B cell (primary cell): ENCODE results near the gene EEFSEC.

Experiments
- CTCF ChIP-seq: fragments of 200-600 bp; IDR thresholded peaks from one replicate; pipeline ENCODE4 v1.8.0; 2022; ENCODE audit warnings: antibody characterized with exemption, mild to moderate bottlenecking
- EZH2 ChIP-seq: IDR thresholded peaks from 2 replicates; pipeline ENCODE4 v1.6.1; 2012; ENCODE audit warnings: borderline replicate concordance, low read depth, mild to moderate bottlenecking, moderate library complexity, low read length; ENCODE audit not compliant: insufficient read depth, poor library complexity, severe bottlenecking

GRCh38 chr3:128167646-128167972 is 14.3 kb downstream of the EEFSEC start:
- no peak for TF ChIP-seq CTCF
- TF ChIP-seq EZH2 = no peak
